ENCODE data around the gene PAFAH1B2.

DNA sequence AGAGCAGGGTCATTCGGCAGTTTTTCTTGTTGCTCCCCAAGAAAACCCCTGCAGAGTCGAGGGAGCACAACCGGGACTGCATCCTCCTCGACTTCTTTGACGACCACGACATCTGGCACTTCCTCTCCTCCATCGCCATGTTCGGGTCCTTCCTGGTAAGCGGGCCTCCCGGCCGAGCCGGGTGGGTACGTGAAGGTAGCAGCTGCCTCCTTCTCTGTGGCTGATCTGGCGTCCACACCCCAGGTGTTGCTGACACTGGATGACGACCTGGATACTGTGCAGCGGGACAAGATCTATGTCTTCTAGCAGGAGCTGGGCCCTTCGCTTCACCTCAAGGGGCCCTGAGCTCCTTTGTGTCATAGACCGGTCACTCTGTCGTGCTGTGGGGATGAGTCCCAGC, 51.7 kb downstream of the PAFAH1B2 start:
- TF ChIP-seq, protein P1, sequence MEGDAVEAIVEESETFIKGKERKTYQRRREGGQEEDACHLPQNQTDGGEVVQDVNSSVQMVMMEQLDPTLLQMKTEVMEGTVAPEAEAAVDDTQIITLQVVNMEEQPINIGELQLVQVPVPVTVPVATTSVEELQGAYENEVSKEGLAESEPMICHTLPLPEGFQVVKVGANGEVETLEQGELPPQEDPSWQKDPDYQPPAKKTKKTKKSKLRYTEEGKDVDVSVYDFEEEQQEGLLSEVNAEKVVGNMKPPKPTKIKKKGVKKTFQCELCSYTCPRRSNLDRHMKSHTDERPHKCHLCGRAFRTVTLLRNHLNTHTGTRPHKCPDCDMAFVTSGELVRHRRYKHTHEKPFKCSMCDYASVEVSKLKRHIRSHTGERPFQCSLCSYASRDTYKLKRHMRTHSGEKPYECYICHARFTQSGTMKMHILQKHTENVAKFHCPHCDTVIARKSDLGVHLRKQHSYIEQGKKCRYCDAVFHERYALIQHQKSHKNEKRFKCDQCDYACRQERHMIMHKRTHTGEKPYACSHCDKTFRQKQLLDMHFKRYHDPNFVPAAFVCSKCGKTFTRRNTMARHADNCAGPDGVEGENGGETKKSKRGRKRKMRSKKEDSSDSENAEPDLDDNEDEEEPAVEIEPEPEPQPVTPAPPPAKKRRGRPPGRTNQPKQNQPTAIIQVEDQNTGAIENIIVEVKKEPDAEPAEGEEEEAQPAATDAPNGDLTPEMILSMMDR (IDR thresholded peaks at IDR 0.05): no peak
- TF ChIP-seq EZH2 (IDR thresholded peaks at IDR 0.05) (no peak), EZH2phosphoT487 (IDR thresholded peaks at IDR 0.05) (no peak)
